HS-5 (cell line): Measurements from ENCODE around the gene CD320.

ENCODE experiments used
- DNase-seq: peaks from one replicate; pipeline ENCODE4 v3.0.0-alpha.2; 2012; ENCODE audit warnings: low read depth

Gene CD320

GRCh38 chr19:8253678-8254077, 54.5 kb downstream of the CD320 start:
- DNase-seq, result no peak

DNA sequence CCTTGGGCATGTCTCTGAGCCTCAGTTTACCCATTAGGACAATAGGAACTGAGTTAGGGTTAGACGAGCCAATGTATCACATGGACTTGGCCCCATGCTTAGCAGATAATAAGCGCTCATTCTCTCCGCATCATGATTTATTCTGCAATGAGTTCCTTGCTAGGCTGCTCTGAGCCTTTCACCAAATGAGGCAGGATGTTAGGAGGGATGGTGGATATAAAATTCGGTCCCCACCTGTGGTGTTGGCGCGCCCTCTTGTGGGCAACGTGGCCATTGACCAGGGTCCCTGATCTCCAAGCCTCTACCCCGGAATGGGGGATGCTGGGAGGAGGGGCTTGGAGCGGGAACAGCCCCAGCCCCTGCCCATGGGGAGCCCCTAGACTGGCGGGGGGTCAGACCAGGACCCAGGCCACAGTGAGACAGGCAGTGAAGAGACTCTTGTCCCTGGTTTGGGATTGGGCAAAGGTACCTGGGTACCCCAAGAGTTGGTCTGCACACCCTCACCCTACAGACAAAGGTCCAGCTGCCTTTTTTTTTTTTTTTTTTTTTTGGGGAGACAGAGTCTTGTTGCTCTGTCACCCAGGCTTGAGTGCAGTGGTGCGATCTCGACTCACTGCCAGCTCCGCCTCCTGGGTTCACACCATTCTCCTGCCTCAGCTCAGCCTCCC, 55.1 kb downstream of the CD320 start:
- DNase-seq, result no peak
